HG03039 (cell line): ENCODE data around the gene ADAM30.

ENCODE experiments used
- ATAC-seq: cut with Tn5 transposase; IDR thresholded peaks from one replicate; pipeline ENCODE4 v1.9.1; 2021; ENCODE audit warnings: mild to moderate bottlenecking, moderate library complexity; ENCODE audit not compliant: unreplicated experiment

Gene ADAM30

DNA sequence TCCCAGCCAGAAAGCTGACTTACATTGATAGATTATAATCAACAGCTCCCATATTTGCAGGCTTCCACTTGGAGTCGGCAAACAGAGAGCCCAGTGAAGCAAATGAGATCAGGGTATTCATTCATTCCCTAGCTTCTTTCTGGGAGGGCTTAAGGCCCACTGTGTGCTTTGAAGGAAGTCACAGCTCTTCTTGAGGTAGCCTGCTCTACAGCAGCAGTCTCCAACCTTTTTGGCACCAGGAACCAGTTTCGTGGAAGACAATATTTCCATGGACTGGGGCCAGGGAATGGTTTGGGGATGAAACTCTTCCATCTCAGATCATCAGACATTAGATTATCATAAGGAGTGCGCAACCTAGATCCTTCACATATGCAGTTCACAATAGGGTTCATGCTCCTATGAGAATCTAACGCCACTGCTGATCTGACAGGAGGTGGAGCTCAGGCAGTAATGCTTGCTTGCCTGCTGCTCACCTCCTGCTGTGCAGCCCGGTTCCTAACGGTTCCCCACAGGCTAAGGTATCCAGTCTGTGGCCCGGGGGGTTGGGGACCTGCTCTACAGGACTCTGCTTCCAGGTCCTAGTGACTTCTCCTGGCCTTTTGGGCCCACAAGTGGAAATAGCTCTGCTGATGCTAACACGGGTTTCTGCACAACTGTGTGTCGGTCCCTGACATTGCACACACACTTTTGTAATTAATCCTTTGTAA, 13.7 kb upstream of the ADAM30 start:
- no peak for ATAC-seq

- no peak for ATAC-seq
Observed at GRCh38 chr1:119908661-119909060, 12.3 kb upstream of the ADAM30 start.

GRCh38 chr1:119906927-119907652, 10.8 kb upstream of the ADAM30 start:
- no peak for ATAC-seq

GRCh38 chr1:119903443-119903835, 7.1 kb upstream of the ADAM30 start:
- no peak for ATAC-seq

DNA sequence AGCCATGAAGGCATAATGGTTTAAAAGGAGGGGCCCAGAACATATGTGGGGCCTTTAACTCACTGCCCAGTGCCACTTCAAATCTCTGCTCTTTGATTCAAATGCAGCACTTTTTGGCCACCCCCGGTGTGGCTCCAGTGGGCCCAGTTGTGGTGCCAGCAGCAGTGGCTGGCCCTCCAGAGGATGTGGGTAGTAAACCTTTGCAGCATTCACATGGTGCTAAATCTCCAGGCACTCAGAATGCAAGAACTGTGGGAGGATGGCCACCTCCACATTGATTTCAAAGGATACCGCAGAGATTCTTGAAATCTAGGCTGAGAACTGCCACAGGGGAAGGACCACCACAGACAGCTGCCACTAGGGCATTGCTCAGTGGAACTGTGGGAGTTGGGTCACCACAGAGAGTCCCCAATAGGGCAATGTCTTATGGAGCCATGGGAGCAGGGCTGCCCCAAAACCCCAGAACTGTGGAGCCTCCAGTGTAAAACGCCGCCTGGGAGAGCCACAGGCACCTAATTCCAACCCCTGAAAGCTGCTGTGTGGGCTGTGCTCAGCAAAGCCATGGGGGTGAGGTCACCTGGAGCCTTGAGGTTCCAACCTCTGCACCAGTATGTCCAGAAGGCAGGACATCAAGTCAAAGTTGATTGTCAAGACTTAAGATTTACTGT, 6.6 kb upstream of the ADAM30 start:
- ATAC-seq = no peak

- ATAC-seq = no peak
Observed at GRCh38 chr1:119898981-119899720, 2.8 kb upstream of the ADAM30 start.

GRCh38 chr1:119898530-119898929, 2.2 kb upstream of the ADAM30 start:
- no peak for ATAC-seq

- ATAC-seq = no peak
Observed at GRCh38 chr1:119895102-119895501, 1.2 kb downstream of the ADAM30 start.

DNA sequence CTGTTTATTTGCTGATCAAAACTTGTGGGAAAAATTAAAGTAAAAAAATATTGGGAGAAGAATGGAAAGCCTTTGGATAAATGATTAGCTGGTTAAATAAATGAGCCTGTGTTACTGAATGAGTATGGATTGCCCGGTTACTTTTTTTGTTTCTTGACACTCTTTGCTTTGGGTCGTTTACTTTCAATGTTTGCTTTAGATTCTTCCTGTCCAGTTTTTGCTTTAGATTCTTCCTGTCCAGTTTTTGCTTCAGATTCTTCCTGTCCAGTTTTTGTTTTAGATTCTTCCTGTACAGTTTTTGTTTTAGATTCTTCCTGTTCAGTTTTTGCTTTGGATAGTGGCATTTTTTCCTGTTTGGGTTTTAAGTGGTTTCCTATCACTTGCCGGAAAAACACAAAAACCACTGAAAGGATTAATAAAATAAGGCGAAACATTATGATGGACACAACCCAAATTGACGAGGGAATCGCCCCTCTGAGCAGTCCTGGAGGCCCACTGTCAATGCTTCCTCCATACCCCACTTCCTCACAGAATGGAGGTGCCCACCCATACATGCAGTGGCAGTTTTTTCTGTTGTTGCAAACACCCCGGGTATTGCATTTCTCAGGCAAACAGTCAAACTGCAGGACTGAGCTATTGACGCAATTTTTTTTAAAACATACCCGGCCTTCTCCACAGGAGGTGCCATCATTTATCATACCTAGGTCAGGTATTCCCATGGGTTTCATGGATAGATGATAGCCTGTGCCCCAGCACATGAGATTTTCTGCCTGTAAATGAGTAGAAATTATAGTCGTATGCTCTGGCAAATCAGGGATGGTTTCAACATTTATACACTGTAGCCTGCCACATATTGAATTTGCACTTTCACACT, 2.3 kb downstream of the ADAM30 start:
- no peak for ATAC-seq

- no peak for ATAC-seq
Observed at GRCh38 chr1:119893238-119893791, 3.0 kb downstream of the ADAM30 start.

DNA sequence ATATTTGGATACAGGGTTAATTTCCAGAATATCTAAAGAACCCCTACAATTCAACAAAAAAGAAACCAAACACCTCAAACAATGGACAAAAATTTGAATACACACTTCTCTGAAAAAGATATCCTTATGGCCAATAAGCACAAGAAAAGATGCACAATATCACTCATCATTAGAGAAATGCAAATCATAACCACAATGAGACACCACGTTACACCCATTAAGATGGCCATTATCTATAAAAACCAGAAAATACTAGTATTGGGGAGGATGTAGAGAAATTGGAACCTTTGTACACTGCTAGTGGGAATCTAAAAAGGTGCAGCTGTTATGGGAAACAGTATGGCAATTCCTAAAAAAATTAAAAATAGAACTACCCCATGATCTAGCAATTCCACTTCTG, 4.9 kb downstream of the ADAM30 start:
- no peak for ATAC-seq

DNA sequence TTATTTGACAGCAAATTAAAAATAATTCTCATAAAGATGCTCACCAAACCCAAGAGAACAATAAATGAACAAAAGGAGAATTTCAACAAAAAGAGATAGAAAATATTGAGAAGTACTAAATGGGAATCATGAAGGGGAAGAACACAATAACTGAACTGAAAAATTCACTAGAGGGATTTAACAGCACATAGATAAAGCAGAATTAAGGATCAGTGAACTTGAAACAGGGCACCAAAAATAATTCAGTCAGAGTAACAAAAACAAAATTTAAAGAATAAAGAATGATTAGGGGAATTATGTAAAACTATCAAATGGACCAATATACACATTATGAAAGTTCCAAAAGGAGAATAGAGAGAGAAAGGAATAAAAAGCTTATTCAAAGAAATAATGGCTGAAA, 7.8 kb downstream of the ADAM30 start:
- ATAC-seq = no peak

GRCh38 chr1:119887427-119887826, 8.9 kb downstream of the ADAM30 start:
- ATAC-seq = no peak

- no peak for ATAC-seq
Observed at GRCh38 chr1:119885903-119886783, 10.2 kb downstream of the ADAM30 start.

- ATAC-seq = no peak
Observed at GRCh38 chr1:119884711-119885110, 11.6 kb downstream of the ADAM30 start.

GRCh38 chr1:119883826-119884225, 12.5 kb downstream of the ADAM30 start:
- no peak for ATAC-seq

- no peak for ATAC-seq
Observed at GRCh38 chr1:119882132-119883049, 13.9 kb downstream of the ADAM30 start.
